T47D (cell line): Measurements from ENCODE around the gene TREM1.
"Not testable (repeated sequence)": the region's sequence is repeated elsewhere in the genome, so short reads cannot be mapped to it uniquely, and the experiment has no call there.

Experiments used
- DNase-seq, 2 experiments: peaks; one replicate each; pipeline versions ENCODE4 v3.0.0 to v3.0.0-alpha.2; 2011 to 2012; ENCODE audit warnings: low read depth in 1 of 2, low spot score in 1 of 2
- JUND ChIP-seq: IDR thresholded peaks from 2 replicates; pipeline ENCODE4 v1.6.1; 2012; ENCODE audit warnings: low read depth
- in situ Hi-C: cut with HindIII; loops from 2 replicates; pipeline ENCODE4 v1.10.0; 2016; ENCODE audit warnings: low sequenced_read_pairs, low pct_unique_long_range_greater_than_20kb

TREM1 gene

DNA sequence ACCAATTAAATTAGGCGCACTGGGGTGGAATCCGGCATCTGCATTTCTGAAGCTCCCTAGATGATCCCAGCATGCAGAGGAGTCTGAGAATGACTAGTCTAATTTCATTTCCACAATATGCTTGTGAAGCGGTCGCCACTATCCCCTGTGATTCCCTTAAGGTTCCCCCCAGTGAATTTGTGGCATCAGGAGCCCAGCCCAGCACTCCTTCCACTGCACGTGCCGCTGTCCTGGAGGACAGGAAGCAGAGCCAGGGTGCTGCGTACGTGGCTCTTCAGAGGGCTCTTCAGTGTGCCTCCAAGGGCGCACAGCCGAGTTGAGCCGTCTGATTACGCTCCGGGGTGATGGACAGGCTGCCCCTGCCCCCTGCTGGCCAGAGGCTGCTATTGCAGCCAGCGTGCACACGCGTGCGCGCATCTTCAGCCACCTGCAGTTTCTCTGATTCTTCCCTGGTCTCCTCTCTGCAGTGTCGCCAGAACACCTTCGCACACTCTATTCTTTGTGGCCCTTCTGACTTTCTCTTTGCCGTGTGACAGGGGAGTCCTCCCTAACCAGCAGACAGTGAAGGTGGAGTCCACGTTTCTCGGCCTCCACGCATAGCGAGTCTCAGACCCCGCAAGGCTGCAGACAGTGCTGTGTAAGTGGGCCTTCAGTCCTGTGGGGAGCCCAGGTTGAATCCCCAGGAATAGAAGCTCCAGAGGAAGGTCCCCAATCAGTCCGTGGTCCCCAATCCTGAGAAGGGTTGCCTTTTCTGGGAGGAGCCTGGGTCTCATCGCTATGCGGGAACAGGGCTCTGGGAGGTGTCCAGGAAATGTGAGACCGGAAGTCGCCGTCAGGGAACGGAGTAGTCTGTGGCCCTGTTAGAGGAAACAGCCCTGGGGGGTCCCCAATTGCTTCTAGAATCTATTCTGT is 32.4 kb upstream of the TREM1 start:
- DNase-seq, result peak; percentile 45 to 84
- TF ChIP-seq JUND, result no peak
- in situ Hi-C loops, result no loop called here

DNA sequence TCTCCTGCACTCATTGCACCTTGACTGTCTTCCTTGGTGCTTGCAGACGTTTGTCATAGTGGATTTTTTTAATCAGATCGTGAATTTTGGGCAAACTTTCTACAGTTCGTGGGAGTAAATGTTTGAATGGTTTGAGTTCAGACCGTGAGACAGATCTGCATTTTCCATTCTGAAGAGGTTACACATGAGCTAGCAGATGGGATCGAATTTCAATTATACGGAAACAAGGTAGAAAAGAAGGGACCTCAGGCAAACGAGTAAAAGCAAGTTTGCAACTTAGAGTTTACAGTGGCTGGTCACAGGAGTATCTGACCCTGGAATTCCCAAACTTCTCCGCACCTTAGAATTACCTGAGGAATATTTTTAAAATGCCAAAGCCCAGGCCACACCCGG is 31.8 kb upstream of the TREM1 start:
- in situ Hi-C loops, result no loop called here
- no peak for DNase-seq
- TF ChIP-seq JUND, result no peak

DNA sequence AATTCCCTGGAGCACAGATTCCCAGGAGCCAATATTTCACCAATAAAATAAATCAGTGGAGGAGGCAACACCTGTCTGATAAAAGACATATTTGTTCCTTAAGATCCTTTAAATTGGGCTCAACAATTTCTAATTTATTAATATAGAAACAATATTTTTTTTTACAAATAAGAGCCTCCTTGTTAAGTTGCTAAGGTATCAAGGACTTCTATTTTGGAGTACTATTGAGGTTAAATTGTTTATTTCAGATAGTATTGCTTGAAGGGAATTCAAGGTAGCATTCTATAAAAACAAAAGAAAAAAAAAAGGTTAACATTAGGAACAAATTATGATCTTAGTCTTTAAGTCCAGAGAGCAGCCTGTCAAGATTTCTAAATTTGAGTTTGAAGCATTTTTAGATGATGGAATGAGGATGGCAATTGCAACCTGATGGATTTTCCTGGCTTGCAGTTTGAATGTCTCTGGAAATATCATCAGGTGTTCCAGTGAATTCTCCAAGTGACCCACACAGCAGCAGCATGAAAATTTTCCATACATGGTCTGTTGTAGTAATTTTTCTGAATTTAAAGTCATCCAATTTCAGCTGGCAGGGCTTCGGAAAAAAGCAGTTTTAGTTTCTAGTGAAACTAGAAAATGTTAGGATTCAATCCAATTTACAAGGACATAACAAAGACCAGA is 29.6 kb upstream of the TREM1 start:
- in situ Hi-C loops, result no loop called here
- DNase-seq, result no peak
- TF ChIP-seq JUND, result no peak

DNA sequence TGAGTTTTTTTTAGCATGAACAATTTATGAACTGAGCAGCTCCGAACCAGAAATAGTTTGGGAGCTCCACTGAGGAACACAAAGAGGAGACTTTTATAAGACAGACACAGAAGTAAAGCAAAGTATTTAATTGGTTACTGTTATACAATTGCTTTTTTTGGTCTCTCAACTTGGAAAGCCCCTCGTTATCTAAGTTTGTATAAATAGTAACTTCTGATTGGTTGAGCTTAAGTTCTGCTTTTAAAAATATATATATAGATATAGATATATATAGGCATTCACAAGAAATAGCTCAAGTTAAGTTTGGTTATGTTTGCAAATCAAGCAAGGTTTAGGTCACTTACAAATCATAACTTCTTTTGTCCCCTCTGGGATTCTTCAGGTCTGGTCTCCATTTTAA is 28.7 kb upstream of the TREM1 start:
- no peak for TF ChIP-seq JUND
- no peak for DNase-seq
- in situ Hi-C loops, result no loop called here

DNA sequence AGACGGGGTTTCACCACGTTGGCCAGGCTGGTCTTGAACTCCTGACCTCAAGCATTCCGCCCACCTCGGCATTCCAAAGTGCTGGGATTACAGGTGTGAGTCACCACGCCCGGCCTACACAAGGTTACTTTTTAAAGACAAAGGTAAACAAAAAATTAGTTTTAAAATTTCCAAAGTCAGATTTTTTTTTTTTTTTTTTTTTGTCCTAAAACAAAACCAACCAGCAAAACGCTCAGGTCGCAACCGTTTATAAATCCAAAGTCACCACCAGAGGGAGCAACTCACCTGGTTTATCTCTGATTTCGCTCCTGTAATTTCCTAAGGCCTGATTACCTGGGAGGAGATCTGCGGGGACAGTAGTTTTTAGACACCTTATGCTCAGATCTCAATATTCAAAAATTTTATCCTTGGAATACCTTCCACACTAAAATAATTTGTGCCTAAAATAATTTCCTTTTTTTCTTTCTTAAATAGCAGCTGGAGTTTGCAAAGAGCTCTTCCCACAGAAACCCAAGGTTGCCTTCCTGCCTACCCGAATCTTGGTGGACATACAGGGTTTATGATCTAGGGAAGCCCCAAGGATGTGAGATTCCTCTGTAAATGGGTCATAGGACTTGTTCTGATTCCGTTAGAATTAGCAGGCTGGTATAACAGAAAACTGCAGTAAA is 19.8 kb upstream of the TREM1 start:
- TF ChIP-seq JUND, result no peak
- DNase-seq, result peak; percentile 31 to 73
- in situ Hi-C loops, result no loop called here

- DNase-seq, result no peak
- no peak for TF ChIP-seq JUND
- in situ Hi-C loops, result no loop called here
Observed at GRCh38 chr6:41302638-41303037, 16.2 kb upstream of the TREM1 start.

DNA sequence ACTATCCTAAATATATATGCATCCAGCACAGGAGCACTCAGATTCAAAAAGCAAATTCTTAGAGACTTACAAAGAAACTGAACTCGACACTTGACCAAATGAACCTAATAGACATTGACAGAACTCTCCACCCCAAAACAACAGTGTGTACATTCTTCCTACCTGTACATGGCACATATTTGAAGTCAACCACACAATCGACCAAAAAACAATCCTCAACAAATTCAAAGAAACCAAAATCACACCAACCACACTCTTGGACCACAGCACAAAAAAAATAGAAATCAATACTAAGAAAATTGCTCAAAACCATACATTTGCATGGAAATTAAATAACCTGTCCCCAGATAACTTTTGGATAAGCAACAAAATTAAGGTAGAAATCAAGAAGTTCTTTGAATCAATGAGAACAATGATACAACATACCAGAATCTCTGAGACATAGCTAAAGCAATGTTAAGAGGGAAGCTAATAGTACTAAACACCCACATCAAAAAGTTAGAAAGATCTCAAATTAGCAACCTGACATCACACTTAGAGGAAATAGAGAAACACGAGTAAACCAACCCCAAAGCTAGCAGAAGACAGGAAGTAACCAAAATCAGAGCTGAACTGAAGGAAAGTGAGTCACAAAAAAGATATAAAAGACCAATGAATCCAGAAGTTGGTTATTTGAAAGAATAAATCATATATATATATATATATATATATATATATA is 12.5 kb upstream of the TREM1 start:
- in situ Hi-C loops, result no loop called here
- DNase-seq, result no peak
- no peak for TF ChIP-seq JUND

DNA sequence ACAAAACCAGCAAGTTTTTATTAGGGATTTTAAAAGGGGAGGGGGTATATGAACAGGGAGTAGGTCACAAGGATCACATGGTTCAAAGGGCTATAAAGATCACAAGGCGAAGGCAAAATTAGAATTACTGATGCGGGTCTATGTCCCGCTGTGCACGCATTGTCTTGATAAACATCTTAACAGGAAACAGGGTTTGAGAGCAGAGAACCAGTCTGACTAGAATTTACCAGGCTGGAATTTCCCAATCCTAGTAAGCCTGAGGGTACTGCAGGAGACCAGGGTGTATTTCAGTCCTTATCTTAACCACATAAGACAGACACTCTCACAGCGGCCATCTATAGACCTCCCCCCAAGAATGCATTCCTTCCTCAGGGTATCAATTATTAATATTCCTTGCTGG is 10.8 kb upstream of the TREM1 start:
- peak in 1 of 2 experiments; percentile 43 for DNase-seq
- in situ Hi-C loops, result not testable (repeated sequence)

- TF ChIP-seq JUND, result no peak
- peak in 1 of 2 experiments; percentile 22 for DNase-seq
- in situ Hi-C loops, result no loop called here
Observed at GRCh38 chr6:41294214-41294872, 7.9 kb upstream of the TREM1 start.

DNA sequence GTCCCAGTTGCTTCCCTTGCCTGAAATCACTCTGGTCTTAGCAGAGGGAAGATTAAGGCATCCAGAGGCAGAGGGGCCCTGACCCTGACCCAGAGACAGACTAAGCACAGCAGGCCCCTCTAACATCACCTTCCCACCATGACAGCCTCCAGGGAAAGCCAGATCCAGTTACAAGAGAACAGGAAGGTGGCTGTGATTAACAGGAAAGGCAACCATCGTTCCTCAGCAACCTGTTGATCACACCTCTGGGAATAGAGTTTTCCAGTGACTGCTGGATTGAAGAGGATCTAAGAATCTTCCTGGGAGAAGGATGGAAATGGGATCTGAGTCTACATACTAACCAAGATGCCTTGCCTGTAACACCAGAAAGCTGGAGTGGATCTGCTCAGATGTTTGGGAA is 5.2 kb upstream of the TREM1 start:
- in situ Hi-C loops, result no loop called here
- DNase-seq, result no peak
- TF ChIP-seq JUND, result no peak

- TF ChIP-seq JUND, result no peak
Observed at GRCh38 chr6:41289815-41290214, 3.3 kb upstream of the TREM1 start.

DNA sequence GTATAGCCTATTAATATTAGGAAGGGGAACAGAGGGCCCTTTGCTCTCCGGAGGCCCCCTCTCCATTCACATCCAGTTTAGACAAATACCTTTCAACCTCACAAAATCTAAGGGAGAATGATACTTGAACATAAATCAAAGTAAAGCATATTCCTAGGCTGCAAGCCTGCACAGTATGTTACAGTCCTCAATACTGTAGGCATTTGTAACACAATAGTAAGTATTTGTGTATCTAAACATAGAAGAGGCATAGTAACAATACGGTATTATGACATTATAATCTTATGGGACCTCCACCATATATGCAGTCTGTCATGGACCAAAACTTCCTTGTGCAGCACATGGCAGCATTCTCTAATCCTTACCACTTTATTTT is 2.3 kb upstream of the TREM1 start:
- in situ Hi-C loops, result no loop called here
- TF ChIP-seq JUND, result no peak
- DNase-seq, result no peak

More at GRCh38 chr6:41289815-41290214, 3.3 kb upstream of the TREM1 start:
- no peak for DNase-seq
- in situ Hi-C loops, result no loop called here
